HG03095 (cell line): ENCODE data around the gene NEB.
"Not testable (repeated sequence)": the region's sequence is repeated elsewhere in the genome, so short reads cannot be mapped to it uniquely, and the experiment has no call there.

Experiments used
- ATAC-seq: cut with Tn5 transposase; IDR thresholded peaks from one replicate; pipeline ENCODE4 v1.9.1; 2021; ENCODE audit warnings: moderate library complexity; ENCODE audit not compliant: unreplicated experiment

NEB gene

GRCh38 chr2:151562398-151562797, 171.9 kb downstream of the NEB start:
- ATAC-seq: no peak

DNA sequence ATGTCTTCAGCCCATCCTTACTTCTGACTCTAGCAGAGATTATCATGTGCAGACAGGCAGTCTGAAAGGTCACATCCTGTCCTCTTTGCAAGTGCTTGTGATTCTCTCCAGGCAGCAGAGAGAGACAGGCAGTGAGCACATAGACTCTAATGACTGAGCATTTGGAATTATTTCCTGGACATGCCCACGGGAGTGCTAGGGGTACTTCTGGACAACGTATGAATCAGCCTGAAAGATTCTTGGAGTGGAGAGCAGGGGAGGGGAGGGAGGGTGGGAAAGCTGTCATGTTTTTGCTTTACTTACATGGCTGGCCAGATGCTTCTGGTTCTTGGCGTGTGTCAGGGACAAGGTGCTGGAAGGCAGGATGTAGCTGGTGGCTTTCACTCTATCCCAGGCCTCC, 174.0 kb downstream of the NEB start:
- no peak for ATAC-seq

DNA sequence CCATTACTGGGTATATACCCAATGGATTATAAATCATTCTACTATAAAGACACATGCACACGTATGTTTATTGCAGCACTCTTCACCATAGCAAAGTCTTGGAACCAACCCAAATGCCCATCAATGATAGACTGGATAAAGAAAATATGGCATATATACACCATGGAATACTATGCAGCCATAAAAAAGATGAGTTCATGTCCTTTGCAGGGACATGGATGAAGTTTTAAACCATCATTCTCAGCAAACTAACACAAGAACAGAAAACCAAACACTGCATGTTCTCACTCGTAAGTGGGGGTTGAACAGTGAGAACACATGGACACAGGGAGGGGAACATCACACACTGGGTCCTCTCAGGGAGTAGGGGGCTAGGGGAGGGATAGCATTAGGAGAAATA, 174.8 kb downstream of the NEB start:
- not testable (repeated sequence) for ATAC-seq

GRCh38 chr2:151557883-151558282, 176.4 kb downstream of the NEB start:
- not testable (repeated sequence) for ATAC-seq

GRCh38 chr2:151556121-151556520, 178.2 kb downstream of the NEB start:
- no peak for ATAC-seq

DNA sequence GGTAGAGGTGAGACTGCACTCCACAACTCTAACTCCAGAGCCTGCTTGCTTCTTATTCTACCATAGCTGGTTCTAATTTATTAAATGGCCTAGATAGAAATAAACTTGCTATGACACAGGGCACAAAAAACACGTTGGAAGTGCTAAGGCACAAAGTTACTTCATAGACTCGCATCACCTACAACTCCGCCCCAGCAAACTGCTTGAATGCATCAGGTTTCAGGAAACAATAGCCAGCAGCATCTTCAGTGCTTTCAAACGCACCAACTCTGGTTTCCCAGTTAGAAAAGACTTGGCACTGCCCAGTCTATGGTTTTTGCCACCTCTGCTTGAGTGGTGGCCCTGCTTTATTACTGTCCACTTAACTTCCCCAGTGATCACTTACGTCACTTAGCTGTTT, 182.0 kb downstream of the NEB start:
- no peak for ATAC-seq

GRCh38 chr2:151551556-151551955, 182.7 kb downstream of the NEB start:
- ATAC-seq: no peak

DNA sequence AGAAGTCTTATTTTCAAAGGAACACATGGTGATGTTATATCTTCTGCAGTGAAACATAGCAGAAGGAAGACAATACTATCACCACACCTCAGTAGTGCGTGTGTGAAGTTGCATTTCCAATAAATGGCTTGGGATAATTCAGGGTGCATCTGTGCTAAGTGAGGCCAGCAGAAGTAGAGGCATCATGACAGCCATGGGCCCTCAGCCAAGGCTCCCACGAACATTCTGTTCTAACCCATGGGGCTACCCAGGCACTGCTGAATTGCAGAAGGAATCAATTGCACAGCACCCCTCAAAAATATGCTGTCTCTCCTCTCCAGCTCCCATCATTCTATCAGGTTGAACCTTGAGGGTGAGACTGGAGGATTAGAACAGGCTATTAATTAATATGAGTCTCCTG, 185.1 kb downstream of the NEB start:
- ATAC-seq: no peak

GRCh38 chr2:151544449-151544848, 189.8 kb downstream of the NEB start:
- ATAC-seq: no peak

- no peak for ATAC-seq
Measured at GRCh38 chr2:151543876-151544275, 190.4 kb downstream of the NEB start.

GRCh38 chr2:151534001-151534400, 200.3 kb downstream of the NEB start:
- no peak for ATAC-seq

DNA sequence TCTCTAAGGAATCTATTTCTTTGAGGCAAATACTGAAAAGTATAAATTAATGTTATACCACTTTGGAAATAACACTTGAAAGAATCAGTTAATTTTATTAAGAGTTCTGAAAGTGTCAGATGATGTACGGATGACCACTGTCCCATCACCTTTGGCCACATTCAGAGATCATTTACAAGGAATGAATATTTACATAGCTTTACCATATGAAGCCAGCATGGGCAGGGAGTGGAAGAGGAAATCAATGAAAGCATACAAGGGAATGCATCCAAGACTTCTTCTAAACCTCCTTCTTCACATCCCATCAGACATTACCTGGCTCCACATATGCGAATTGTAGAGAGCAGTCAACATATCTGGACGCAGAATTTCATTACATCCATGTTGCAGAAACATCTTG, 201.1 kb downstream of the NEB start:
- no peak for ATAC-seq

- ATAC-seq: no peak
Measured at GRCh38 chr2:151526572-151527090, 207.6 kb downstream of the NEB start.

GRCh38 chr2:151525821-151526373, 208.4 kb downstream of the NEB start:
- no peak for ATAC-seq

- no peak for ATAC-seq
Measured at GRCh38 chr2:151523850-151524249, 210.4 kb downstream of the NEB start.

DNA sequence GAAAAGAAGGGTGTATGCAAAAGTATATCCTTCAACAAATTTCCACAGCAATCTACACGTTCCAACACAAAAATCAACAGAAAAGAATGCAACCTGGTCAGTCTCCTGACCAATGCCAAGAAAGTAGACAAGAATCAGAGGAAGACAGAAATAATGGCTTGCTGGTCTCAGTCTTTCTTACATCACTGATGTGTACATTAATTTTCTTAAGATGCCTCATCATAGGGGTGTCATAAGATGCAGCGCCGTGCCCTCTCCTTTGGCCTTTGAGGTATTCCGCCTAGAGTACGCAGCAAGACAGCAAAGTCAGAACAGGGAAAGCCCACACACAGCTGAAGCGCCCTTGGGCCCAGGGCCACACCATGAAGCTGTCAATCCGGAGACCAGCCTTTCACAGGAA, 211.7 kb downstream of the NEB start:
- ATAC-seq: no peak

GRCh38 chr2:151520976-151521375, 213.3 kb downstream of the NEB start:
- no peak for ATAC-seq

DNA sequence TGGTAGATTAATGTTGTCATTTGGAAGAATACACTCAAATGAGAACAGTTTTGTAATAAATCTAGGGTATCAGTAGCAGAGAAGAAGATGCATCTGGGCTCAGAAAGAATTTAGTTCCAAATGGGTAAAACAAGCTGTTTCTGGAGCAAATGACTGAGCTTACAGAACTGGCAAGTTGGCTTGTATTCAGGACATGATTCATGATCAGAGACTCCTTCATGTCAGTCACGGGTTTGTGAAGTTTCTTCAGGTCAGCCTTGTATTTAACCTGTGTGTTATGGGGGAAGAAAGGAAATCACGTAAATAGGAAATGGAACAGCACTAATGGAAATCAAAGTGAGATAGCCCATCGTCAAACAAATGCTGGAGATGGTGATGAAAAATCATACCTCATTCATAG, 215.5 kb downstream of the NEB start:
- ATAC-seq: no peak

DNA sequence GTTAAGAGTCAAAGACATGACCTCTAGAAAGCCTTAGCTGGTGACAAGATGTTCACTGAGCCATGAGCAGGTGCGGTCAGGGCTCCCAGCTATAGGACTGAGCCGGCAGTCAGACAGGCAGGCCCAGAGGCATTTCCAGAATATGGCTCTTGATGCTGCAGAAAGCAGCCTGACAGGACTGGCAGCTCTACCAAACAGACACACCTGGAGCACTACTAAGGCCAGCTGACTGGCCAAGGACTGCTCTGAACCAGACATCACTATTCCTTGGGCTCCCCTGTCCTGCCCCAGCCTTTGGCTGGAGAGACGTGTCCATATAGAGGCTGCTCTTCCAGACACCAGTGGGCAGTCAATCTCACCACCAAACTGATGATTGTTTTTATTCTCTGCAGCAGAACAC, 225.8 kb downstream of the NEB start:
- ATAC-seq: no peak

GRCh38 chr2:151506170-151506569, 228.1 kb downstream of the NEB start:
- ATAC-seq: no peak

DNA sequence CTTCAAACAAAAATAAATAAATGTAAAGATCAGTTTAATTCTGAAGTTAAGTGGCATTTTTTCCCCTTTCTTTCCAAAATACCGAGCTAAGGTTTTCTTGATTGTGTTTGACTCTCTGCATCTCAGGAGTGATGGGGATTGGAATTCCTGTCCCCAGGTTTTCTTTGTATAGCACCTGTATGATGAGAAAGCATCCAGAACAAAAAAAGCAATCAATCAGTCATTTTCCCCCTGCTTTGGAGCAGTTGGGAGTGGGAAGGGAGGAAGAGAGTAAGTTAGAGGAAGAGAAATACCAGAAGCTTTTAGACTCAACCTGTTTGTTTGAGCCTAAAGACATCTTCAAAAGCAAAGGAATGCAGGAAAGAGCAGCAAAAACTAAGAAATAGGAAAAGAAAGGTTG, 236.1 kb downstream of the NEB start:
- ATAC-seq: no peak

- ATAC-seq: no peak
Measured at GRCh38 chr2:151491496-151491895, 242.8 kb downstream of the NEB start.

DNA sequence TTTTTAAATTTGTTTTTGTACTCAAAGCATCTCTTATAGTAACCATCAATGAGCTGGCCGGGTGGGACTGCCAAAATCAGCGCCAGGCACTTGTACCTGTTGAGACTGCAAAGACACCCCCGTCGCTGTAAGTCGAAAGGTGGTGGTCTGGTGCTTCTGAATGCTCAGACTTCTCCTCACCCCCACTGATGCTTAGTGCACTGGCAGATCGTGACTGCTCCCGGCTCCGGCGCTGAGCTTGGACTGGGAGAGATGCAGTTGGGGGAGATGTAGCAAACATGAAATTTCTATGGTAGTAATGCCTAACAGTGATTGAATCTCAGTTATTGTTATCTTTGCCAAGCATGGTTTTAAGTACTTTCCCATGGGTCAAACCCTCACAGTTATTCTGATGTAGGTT, 244.0 kb downstream of the NEB start:
- no peak for ATAC-seq
